MCF 10A (cell line): ENCODE results near the gene NIPAL4. TPM values are rescaled to one million over a fixed set of nuclear protein-coding genes. Genes with fewer than 3 reads are reported as not detected.
A peak's percentile ranks its signal among the peaks of the same experiment; 100 is the strongest.

Source experiments
- BruUV-seq: library from RNA; stranded (reverse); fragments of 400-500 nt; replicated peaks from 2 replicates; lab custom pipeline; 2021; lab: Mats Ljungman, UMichigan
- CTCF ChIA-PET: fragments of 300-600 bp; sonication (Branson Sonifier 250); formaldehyde crosslinking; extraction: SDS; loops from one replicate; lab custom pipeline; 2021; ENCODE audit warnings: antibody characterized with exemption, inconsistent platforms; lab: Yijun Ruan, JAX
- POLR2A ChIA-PET: fragments of 300-600, 350-650 bp; sonication (Branson Sonifier 250); formaldehyde crosslinking; extraction: SDS; loops from one replicate; lab custom pipeline; 2020; ENCODE audit warnings: antibody characterized with exemption, inconsistent platforms; lab: Yijun Ruan, JAX
- DNase-seq: peaks from one replicate; pipeline ENCODE4 v3.0.0-alpha.2; 2018; ENCODE audit not compliant: unreplicated experiment
- H3K27ac Mint-ChIP-seq: one replicate; pipeline ENCODE4 v1.8.0; 2022; ENCODE audit warnings: mild to moderate bottlenecking, low read depth, mixed read lengths; ENCODE audit not compliant: unreplicated experiment
- H3K27me3 Mint-ChIP-seq: one replicate; pipeline ENCODE4 v1.8.0; 2022; ENCODE audit warnings: mixed read lengths; ENCODE audit not compliant: insufficient read depth, unreplicated experiment
- H3K36me3 Mint-ChIP-seq: one replicate; pipeline ENCODE4 v1.8.0; 2022; ENCODE audit warnings: mild to moderate bottlenecking, moderate library complexity, mixed read lengths; ENCODE audit not compliant: insufficient read depth, unreplicated experiment
- H3K4me1 Mint-ChIP-seq: one replicate; pipeline ENCODE4 v1.8.0; 2022; ENCODE audit warnings: mixed read lengths; ENCODE audit not compliant: insufficient read depth, unreplicated experiment
- H3K4me3 Mint-ChIP-seq: one replicate; pipeline ENCODE4 v1.8.0; 2022; ENCODE audit warnings: mild to moderate bottlenecking, moderate library complexity, mixed read lengths; ENCODE audit not compliant: unreplicated experiment
- H3K9me3 Mint-ChIP-seq: one replicate; pipeline ENCODE4 v1.8.0; 2022; ENCODE audit warnings: mixed read lengths; ENCODE audit not compliant: unreplicated experiment
- intact Hi-C: fragments of 100-400 bp; cut with micrococcal nuclease; formaldehyde crosslinking; loops from 2 replicates; pipeline ENCODE4 v1.14.1; 2022
- total RNA-seq: library from RNA; stranded (reverse); gene quantifications from 2 replicates; pipeline ENCODE4 v1.2.3, GENCODE V29; 2022
- TF ChIP-seq, protein P1 (sequence below): fragments of 200-600 bp; IDR thresholded peaks from one replicate; pipeline ENCODE4 v1.8.0; 2022; ENCODE audit warnings: antibody characterized with exemption, mild to moderate bottlenecking; ENCODE audit not compliant: unreplicated experiment

Gene NIPAL4
- total RNA-seq, 1 experiment from 2014 or later = 0.40 TPM

- H3K27ac Mint-ChIP-seq = peak overlapping the region; percentile 69
- POLR2A ChIA-PET = interaction anchor here (0.6 to 4.2 kb wide), 11 partner anchors 8 to 322 kb away, joined by 3 to 23 read pairs (median 6); partner anchors contain the start of gene MED7
- CTCF ChIA-PET = interaction anchor here (0.6 to 28.1 kb wide), 7 partner anchors 11 to 298 kb away, joined by 3 to 642 read pairs (median 3); no protein-coding TSS in a partner anchor
- no peaks in the 10 kb centered on the region for H3K27me3 Mint-ChIP-seq
- H3K4me3 Mint-ChIP-seq = peak overlapping the region; percentile 11
- peak; percentile 99 for DNase-seq
- intact Hi-C loops = loop anchor here (5.0 kb wide), 1 partner anchor 72 kb away; no protein-coding TSS in a partner anchor
- H3K9me3 Mint-ChIP-seq = no peaks in the 10 kb centered on the region
- TF ChIP-seq, protein P1, sequence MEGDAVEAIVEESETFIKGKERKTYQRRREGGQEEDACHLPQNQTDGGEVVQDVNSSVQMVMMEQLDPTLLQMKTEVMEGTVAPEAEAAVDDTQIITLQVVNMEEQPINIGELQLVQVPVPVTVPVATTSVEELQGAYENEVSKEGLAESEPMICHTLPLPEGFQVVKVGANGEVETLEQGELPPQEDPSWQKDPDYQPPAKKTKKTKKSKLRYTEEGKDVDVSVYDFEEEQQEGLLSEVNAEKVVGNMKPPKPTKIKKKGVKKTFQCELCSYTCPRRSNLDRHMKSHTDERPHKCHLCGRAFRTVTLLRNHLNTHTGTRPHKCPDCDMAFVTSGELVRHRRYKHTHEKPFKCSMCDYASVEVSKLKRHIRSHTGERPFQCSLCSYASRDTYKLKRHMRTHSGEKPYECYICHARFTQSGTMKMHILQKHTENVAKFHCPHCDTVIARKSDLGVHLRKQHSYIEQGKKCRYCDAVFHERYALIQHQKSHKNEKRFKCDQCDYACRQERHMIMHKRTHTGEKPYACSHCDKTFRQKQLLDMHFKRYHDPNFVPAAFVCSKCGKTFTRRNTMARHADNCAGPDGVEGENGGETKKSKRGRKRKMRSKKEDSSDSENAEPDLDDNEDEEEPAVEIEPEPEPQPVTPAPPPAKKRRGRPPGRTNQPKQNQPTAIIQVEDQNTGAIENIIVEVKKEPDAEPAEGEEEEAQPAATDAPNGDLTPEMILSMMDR = no peak
- no peaks in the 10 kb centered on the region for H3K36me3 Mint-ChIP-seq
- peaks cover 38% of the 10 kb centered on the region for H3K4me1 Mint-ChIP-seq
- BruUV-seq = TSS peak; percentile 51
Observed at GRCh38 chr5:157464519-157465171, 4.6 kb downstream of the NIPAL4 start.

GRCh38 chr5:157468293-157468965, 8.4 kb downstream of the NIPAL4 start:
- Mint-ChIP-seq H3K36me3 (no peaks in the 10 kb centered on the region), H3K4me1 (peaks cover 20% of the 10 kb centered on the region), H3K9me3 (no peaks in the 10 kb centered on the region), H3K27ac (no peak overlapping the region), H3K4me3 (no peak overlapping the region), H3K27me3 (no peaks in the 10 kb centered on the region)
- intact Hi-C loops = no loop called here
- TF ChIP-seq, protein P1 = no peak
- no peak for DNase-seq
- POLR2A ChIA-PET = no interaction called here
- no TSS peak for BruUV-seq
- CTCF ChIA-PET = interaction anchor here (1.0 to 28.1 kb wide), 11 partner anchors 8 to 275 kb away, joined by 3 to 642 read pairs (median 10); partner anchors contain the start of genes LSM11 and NIPAL4

DNA sequence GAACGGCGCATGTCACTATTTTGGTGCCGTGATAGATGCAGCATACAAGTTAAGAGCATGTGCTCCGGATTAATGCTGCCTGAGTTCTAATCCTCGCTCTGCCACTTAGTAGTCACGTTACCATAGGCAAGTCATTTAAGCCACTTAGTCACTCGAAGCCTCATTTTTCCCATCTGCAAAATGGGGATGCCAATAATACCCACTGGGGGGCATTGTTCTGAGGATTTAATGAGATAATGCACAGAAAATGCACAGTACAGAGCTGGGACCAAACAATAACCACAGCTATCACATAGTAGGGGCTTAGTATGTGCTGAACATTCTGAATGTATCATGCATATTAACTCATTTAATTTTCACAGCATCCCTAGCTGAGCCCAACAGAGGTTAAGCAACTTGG, 9.1 kb downstream of the NIPAL4 start:
- ChIA-PET CTCF (interaction anchor here (0.6 to 28.1 kb wide), 18 partner anchors 8 to 274 kb away, joined by 3 to 642 read pairs (median 5); partner anchors contain the start of genes LSM11 and NIPAL4), POLR2A (interaction anchor here (0.6 to 1.4 kb wide), 2 partner anchors 10 to 98 kb away, joined by 3 read pairs; no protein-coding TSS in a partner anchor)
- BruUV-seq = no TSS peak
- no peak for DNase-seq
- Mint-ChIP-seq H3K27ac (no peak overlapping the region), H3K4me1 (peaks cover 14% of the 10 kb centered on the region), H3K36me3 (no peaks in the 10 kb centered on the region), H3K27me3 (no peaks in the 10 kb centered on the region), H3K4me3 (no peak overlapping the region), H3K9me3 (no peaks in the 10 kb centered on the region)
- TF ChIP-seq, protein P1 = no peak
- intact Hi-C loops = no loop called here

DNA sequence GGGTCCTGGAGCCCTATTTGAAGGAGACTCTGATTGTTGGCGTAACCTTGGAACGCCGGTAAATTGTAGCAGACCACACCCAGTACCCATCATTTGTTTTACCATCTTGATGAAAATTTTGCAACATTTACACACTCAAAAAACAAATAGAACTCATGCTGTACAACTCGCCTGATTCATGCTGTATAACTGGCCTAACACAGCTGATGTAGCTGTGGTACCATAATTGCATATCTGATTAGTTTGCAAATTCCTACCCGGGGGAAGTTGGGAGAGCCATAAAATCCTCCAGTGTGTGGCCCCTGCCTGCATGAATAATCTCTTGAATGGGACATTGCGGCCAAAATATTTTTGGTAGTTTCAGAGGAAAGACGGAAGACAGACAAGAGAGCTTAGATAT, 9.7 kb downstream of the NIPAL4 start:
- TF ChIP-seq, protein P1 = no peak
- no TSS peak for BruUV-seq
- Mint-ChIP-seq H3K27ac (no peak overlapping the region), H3K9me3 (no peaks in the 10 kb centered on the region), H3K4me3 (no peak overlapping the region), H3K36me3 (no peaks in the 10 kb centered on the region), H3K4me1 (peaks cover 8% of the 10 kb centered on the region), H3K27me3 (no peaks in the 10 kb centered on the region)
- CTCF ChIA-PET = interaction anchor here (0.6 to 28.1 kb wide), 22 partner anchors 10 to 251 kb away, joined by 3 to 642 read pairs (median 4); partner anchors contain the start of gene NIPAL4
- POLR2A ChIA-PET = interaction anchor here (0.6 to 1.4 kb wide), 2 partner anchors 10 to 99 kb away, joined by 3 read pairs; no protein-coding TSS in a partner anchor
- intact Hi-C loops = no loop called here
- DNase-seq = no peak
